G401.6 (cell line): Measurements from ENCODE around the gene EPHA3.

Source experiments
- FAIRE-seq: peaks from 2 replicates; lab custom pipeline; 2012; peaks lifted over from hg19 to GRCh38; lab: Jason Lieb, UNC

EPHA3 gene

GRCh38 chr3:89154416-89154815 lies 47.0 kb downstream of the EPHA3 start:
- no peak for FAIRE-seq

- FAIRE-seq = no peak
Measured at GRCh38 chr3:89155811-89156210, 48.4 kb downstream of the EPHA3 start.

GRCh38 chr3:89157575-89157974 lies 50.2 kb downstream of the EPHA3 start:
- FAIRE-seq = no peak

- FAIRE-seq = no peak
Measured at GRCh38 chr3:89159605-89160004, 52.2 kb downstream of the EPHA3 start.

- FAIRE-seq = no peak
Measured at GRCh38 chr3:89164774-89165173, 57.4 kb downstream of the EPHA3 start.

- no peak for FAIRE-seq
Measured at GRCh38 chr3:89165636-89166263, 58.3 kb downstream of the EPHA3 start.

GRCh38 chr3:89171687-89172545 lies 64.5 kb downstream of the EPHA3 start:
- FAIRE-seq = no peak

GRCh38 chr3:89173546-89173945 lies 66.1 kb downstream of the EPHA3 start:
- no peak for FAIRE-seq

- FAIRE-seq = no peak
Measured at GRCh38 chr3:89179355-89180001, 72.1 kb downstream of the EPHA3 start.

GRCh38 chr3:89180334-89180733 lies 72.9 kb downstream of the EPHA3 start:
- FAIRE-seq = no peak

- no peak for FAIRE-seq
Measured at GRCh38 chr3:89182056-89182455, 74.6 kb downstream of the EPHA3 start.

GRCh38 chr3:89184151-89184995 lies 77.0 kb downstream of the EPHA3 start:
- no peak for FAIRE-seq

GRCh38 chr3:89186456-89186855 lies 79.0 kb downstream of the EPHA3 start:
- no peak for FAIRE-seq

- no peak for FAIRE-seq
Measured at GRCh38 chr3:89198591-89198990, 91.2 kb downstream of the EPHA3 start.

GRCh38 chr3:89212619-89213018 lies 105.2 kb downstream of the EPHA3 start:
- no peak for FAIRE-seq

GRCh38 chr3:89216016-89216739 lies 108.8 kb downstream of the EPHA3 start:
- FAIRE-seq = no peak

GRCh38 chr3:89217148-89217685 lies 109.8 kb downstream of the EPHA3 start:
- no peak for FAIRE-seq

GRCh38 chr3:89221924-89222323 lies 114.5 kb downstream of the EPHA3 start:
- FAIRE-seq = no peak

- FAIRE-seq = no peak
Measured at GRCh38 chr3:89223188-89223587, 115.8 kb downstream of the EPHA3 start.

- no peak for FAIRE-seq
Measured at GRCh38 chr3:89227218-89227617, 119.8 kb downstream of the EPHA3 start.

- FAIRE-seq = no peak
Measured at GRCh38 chr3:89227634-89228033, 120.2 kb downstream of the EPHA3 start.
